H9 (cell line): ENCODE data around the gene MBTPS1. TPM values are rescaled to one million over a fixed set of nuclear protein-coding genes. Genes with fewer than 3 reads are reported as not detected.
A peak's percentile ranks its signal among the peaks of the same experiment; 100 is the strongest.

Experiments used
- DNase-seq: peaks from one replicate; pipeline ENCODE4 v3.0.0-alpha.2; 2017
- H2AFZ ChIP-seq: one replicate; pipeline ENCODE4 v1.6.1; 2013; ENCODE audit warnings: mild to moderate bottlenecking, low read length, control low read depth, moderate library complexity
- H2AK5ac ChIP-seq: 2 replicates; pipeline ENCODE4 v1.6.1; 2013; ENCODE audit warnings: low read length, control low read depth, mixed read lengths; ENCODE audit not compliant: insufficient read length
- H2BK120ac ChIP-seq: one replicate; pipeline ENCODE4 v1.6.1; 2013; ENCODE audit warnings: low read depth, mild to moderate bottlenecking, low read length, control low read depth, inconsistent platforms; ENCODE audit not compliant: poor library complexity, severe bottlenecking
- H2BK12ac ChIP-seq: 2 replicates; pipeline ENCODE4 v1.6.1; 2013; ENCODE audit warnings: low read length, control low read depth, mixed read lengths, low read depth; ENCODE audit not compliant: insufficient read length
- H2BK15ac ChIP-seq: 2 replicates; pipeline ENCODE4 v1.6.1; 2013; ENCODE audit warnings: low read depth, low read length, control low read depth
- H2BK20ac ChIP-seq: one replicate; pipeline ENCODE4 v1.6.1; 2013; ENCODE audit warnings: low read depth, mild to moderate bottlenecking, low read length, control low read depth, inconsistent platforms; ENCODE audit not compliant: poor library complexity, severe bottlenecking
- H2BK5ac ChIP-seq: 2 replicates; pipeline ENCODE4 v1.6.1; 2013; ENCODE audit warnings: low read length, control low read depth, mixed read lengths; ENCODE audit not compliant: insufficient read length
- H3K14ac ChIP-seq: 2 replicates; pipeline ENCODE4 v1.6.1; 2013; ENCODE audit warnings: low read length, control low read depth; ENCODE audit not compliant: insufficient read depth
- H3K18ac ChIP-seq: 2 replicates; pipeline ENCODE4 v1.6.1; 2013; ENCODE audit warnings: low read depth, mild to moderate bottlenecking, mixed read lengths, low read length, control low read depth; ENCODE audit not compliant: insufficient read length
- H3K23ac ChIP-seq: 2 replicates; pipeline ENCODE4 v1.6.1; 2013; ENCODE audit warnings: low read length, control low read depth, mixed read lengths, low read depth; ENCODE audit not compliant: insufficient read length
- H3K23me2 ChIP-seq: 2 replicates; pipeline ENCODE4 v1.6.1; 2013; ENCODE audit warnings: low read depth, mild to moderate bottlenecking, mixed read lengths, low read length, control low read depth; ENCODE audit not compliant: insufficient read length, poor library complexity, severe bottlenecking
- H3K27ac ChIP-seq: 2 replicates; pipeline ENCODE4 v1.5.1; 2013; ENCODE audit warnings: low read length, control low read depth, mixed read lengths, low read depth; ENCODE audit not compliant: insufficient read length
- H3K27me3 ChIP-seq: 2 replicates; pipeline ENCODE4 v1.6.1; 2013; ENCODE audit warnings: low read length, control low read depth, inconsistent platforms; ENCODE audit not compliant: insufficient read depth
- H3K4ac ChIP-seq: 2 replicates; pipeline ENCODE4 v1.6.1; 2013; ENCODE audit warnings: low read depth, mild to moderate bottlenecking, control low read depth, inconsistent platforms, low read length, moderate library complexity
- H3K4me1 ChIP-seq: 2 replicates; pipeline ENCODE4 v1.6.1; 2013; ENCODE audit warnings: low read length, control low read depth, inconsistent platforms; ENCODE audit not compliant: insufficient read depth
- H3K4me2 ChIP-seq: 2 replicates; pipeline ENCODE4 v1.6.1; 2013; ENCODE audit warnings: low read length, control low read depth, mixed read lengths; ENCODE audit not compliant: insufficient read length, insufficient read depth
- H3K56ac ChIP-seq: 2 replicates; pipeline ENCODE4 v1.6.1; 2013; ENCODE audit warnings: low read depth, mild to moderate bottlenecking, mixed read lengths, low read length, control low read depth; ENCODE audit not compliant: insufficient read length
- H3K79me1 ChIP-seq: 2 replicates; pipeline ENCODE4 v1.6.1; 2013; ENCODE audit warnings: low read depth, mild to moderate bottlenecking, moderate library complexity, low read length, control low read depth, inconsistent platforms; ENCODE audit not compliant: insufficient read depth, poor library complexity, severe bottlenecking
- H3K79me2 ChIP-seq: 2 replicates; pipeline ENCODE4 v1.6.1; 2013; ENCODE audit warnings: low read length, control low read depth, inconsistent platforms; ENCODE audit not compliant: insufficient read depth
- H3K9ac ChIP-seq: 2 replicates; pipeline ENCODE4 v1.6.1; 2013; ENCODE audit warnings: low read length, control low read depth, mixed read lengths; ENCODE audit not compliant: insufficient read length; ENCODE audit errors: extremely low read depth
- H3K9me3 ChIP-seq: one replicate; pipeline ENCODE4 v1.6.1; 2013; ENCODE audit warnings: low read depth, low read length, inconsistent platforms; ENCODE audit not compliant: control insufficient read depth
- H3T11ph ChIP-seq: one replicate; pipeline ENCODE4 v1.6.1; 2013; ENCODE audit warnings: mild to moderate bottlenecking, low read length, control low read depth, inconsistent platforms
- H4K20me1 ChIP-seq: one replicate; pipeline ENCODE4 v1.6.1; 2013; ENCODE audit not compliant: control insufficient read depth, insufficient read length, insufficient read depth
- H4K5ac ChIP-seq: 2 replicates; pipeline ENCODE4 v1.6.1; 2013; ENCODE audit warnings: low read depth, mild to moderate bottlenecking, mixed read lengths, low read length, control low read depth; ENCODE audit not compliant: insufficient read length
- H4K8ac ChIP-seq: replicated peaks from 2 replicates; pipeline ENCODE4 v1.6.1; 2013; ENCODE audit warnings: low read length, control low read depth, mixed read lengths, low read depth; ENCODE audit not compliant: insufficient read length
- H4K91ac ChIP-seq: 2 replicates; pipeline ENCODE4 v1.6.1; 2013; ENCODE audit warnings: low read depth, mild to moderate bottlenecking, moderate library complexity, mixed read lengths, low read length, control low read depth; ENCODE audit not compliant: insufficient read length
- H3K27ac Mint-ChIP-seq, 3 experiments: 2 replicates in 2 of 3; 3 replicates in 1 of 3; pipeline ENCODE4 v1.8.0; 2020 to 2021; ENCODE audit warnings: mixed read lengths in 3 of 3, mild to moderate bottlenecking in 1 of 3, moderate library complexity in 1 of 3
- H3K27me3 Mint-ChIP-seq: 2 replicates; pipeline ENCODE4 v1.8.0; 2021; ENCODE audit warnings: low read depth, mild to moderate bottlenecking, moderate library complexity, mixed read lengths
- H3K36me3 Mint-ChIP-seq, 3 experiments: 2 replicates in 2 of 3; 3 replicates in 1 of 3; pipeline ENCODE4 v1.8.0; 2020 to 2021; ENCODE audit warnings: low read depth in 3 of 3, mixed read lengths in 3 of 3; ENCODE audit not compliant: insufficient read depth in 1 of 3
- H3K4me1 Mint-ChIP-seq, 2 experiments: 2 replicates each; pipeline ENCODE4 v1.8.0; 2020; ENCODE audit warnings: mixed read lengths in 2 of 2
- H3K4me3 Mint-ChIP-seq, 2 experiments: 2 replicates in 1 of 2; 3 replicates in 1 of 2; pipeline ENCODE4 v1.8.0; 2020 to 2021; ENCODE audit warnings: mild to moderate bottlenecking in 2 of 2, mixed read lengths in 2 of 2, moderate library complexity in 1 of 2
- H3K9me3 Mint-ChIP-seq, 2 experiments: 2 replicates in 1 of 2; 3 replicates in 1 of 2; pipeline ENCODE4 v1.8.0; 2020; ENCODE audit warnings: mild to moderate bottlenecking in 2 of 2, mixed read lengths in 2 of 2, moderate library complexity in 1 of 2
- WGBS: extraction: QIAGEN DNeasy Blood & Tissue Kit; methylation state at CpG from one replicate; pipeline ENCODE4 v1.1.7; 2013; ENCODE audit warnings: missing lambda C conversion rate, low lambda C conversion rate, mixed read lengths; ENCODE audit not compliant: insufficient read length; ENCODE audit errors: extremely low coverage; 5-methylcytosine and 5-hydroxymethylcytosine counted together
- total RNA-seq: library from RNA; stranded (reverse); gene quantifications from 2 replicates; pipeline ENCODE4 v1.2.1, GENCODE V29; 2021
- TF ChIP-seq, protein P1 (sequence below): fragments of 200-600 bp; sonication (generic); conservative IDR thresholded peaks from 3 replicates; pipeline ENCODE4 v1.8.0; 2021; ENCODE audit warnings: antibody characterized with exemption, mild to moderate bottlenecking

The MBTPS1 gene
- total RNA-seq, 1 experiment from 2014 or later = 48.7 TPM

DNA sequence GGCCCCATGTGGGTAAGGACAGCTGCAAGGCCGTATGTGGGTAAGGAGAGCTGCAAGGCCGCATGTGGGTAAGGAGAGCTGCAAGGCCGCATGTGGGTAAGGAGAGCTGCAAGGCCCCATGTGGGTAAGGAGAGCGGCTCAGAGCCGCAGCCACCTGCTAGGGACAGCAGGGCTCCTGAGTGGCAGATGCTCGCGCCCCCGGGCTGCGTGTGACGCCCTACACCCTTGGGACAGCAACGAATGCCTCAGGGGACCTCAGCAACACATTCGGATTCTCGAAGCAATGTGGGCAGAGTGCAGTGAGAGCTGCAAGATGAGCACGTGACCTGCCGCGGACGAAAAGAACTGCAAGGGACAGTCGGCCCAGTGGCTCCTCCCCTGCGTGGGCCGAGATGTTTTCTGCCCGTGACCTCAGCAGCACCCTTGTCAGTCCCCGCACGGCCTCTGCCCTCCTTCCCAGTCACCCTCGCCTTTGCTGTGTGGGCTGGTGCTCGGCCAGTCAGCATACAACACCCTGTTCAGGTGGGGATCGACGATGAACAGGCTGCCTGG, 64.6 kb downstream of the MBTPS1 start:
- Histone ChIP-seq H3K4ac (no peak overlapping the region), H3K56ac (no peak overlapping the region), H3K4me2 (no peak overlapping the region), H2AFZ (no peak overlapping the region), H3K79me2 (no peaks in the 10 kb centered on the region), H3T11ph (no peak overlapping the region), H3K14ac (no peak overlapping the region), H3K79me1 (no peaks in the 10 kb centered on the region), H3K23me2 (no peaks in the 10 kb centered on the region), H4K20me1 (no peaks in the 10 kb centered on the region), H2BK12ac (no peak overlapping the region), H3K9ac (no peak overlapping the region), H3K9me3 (no peaks in the 10 kb centered on the region), H2AK5ac (no peak overlapping the region), H2BK15ac (no peak overlapping the region), H2BK120ac (no peak overlapping the region), H4K5ac (no peak overlapping the region), H3K27me3 (no peaks in the 10 kb centered on the region), H3K18ac (no peak overlapping the region), H2BK5ac (no peak overlapping the region), H3K23ac (no peak overlapping the region), H3K27ac (no peak overlapping the region), H4K91ac (no peak overlapping the region), H3K4me1 (no peaks in the 10 kb centered on the region), H4K8ac (no peak overlapping the region), H2BK20ac (no peak overlapping the region)
- TF ChIP-seq, protein P1, sequence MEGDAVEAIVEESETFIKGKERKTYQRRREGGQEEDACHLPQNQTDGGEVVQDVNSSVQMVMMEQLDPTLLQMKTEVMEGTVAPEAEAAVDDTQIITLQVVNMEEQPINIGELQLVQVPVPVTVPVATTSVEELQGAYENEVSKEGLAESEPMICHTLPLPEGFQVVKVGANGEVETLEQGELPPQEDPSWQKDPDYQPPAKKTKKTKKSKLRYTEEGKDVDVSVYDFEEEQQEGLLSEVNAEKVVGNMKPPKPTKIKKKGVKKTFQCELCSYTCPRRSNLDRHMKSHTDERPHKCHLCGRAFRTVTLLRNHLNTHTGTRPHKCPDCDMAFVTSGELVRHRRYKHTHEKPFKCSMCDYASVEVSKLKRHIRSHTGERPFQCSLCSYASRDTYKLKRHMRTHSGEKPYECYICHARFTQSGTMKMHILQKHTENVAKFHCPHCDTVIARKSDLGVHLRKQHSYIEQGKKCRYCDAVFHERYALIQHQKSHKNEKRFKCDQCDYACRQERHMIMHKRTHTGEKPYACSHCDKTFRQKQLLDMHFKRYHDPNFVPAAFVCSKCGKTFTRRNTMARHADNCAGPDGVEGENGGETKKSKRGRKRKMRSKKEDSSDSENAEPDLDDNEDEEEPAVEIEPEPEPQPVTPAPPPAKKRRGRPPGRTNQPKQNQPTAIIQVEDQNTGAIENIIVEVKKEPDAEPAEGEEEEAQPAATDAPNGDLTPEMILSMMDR = no peak
- peak; percentile 25 for DNase-seq
- H3K36me3 Mint-ChIP-seq = peaks cover 10 to 48% (median 36%) of the 10 kb centered on the region in 3 experiments; a peak in 5 of 7 replicates
- H3K4me3 Mint-ChIP-seq = no peak overlapping the region
- no CpG with 5 or more reads among the region's 27 CpGs for WGBS
- no peaks in the 10 kb centered on the region; the same call in 1 of the 2 replicates for H3K27me3 Mint-ChIP-seq
- peaks cover 6 to 10% of the 10 kb centered on the region in 2 experiments for H3K4me1 Mint-ChIP-seq
- H3K9me3 Mint-ChIP-seq = no peaks in the 10 kb centered on the region
- H3K27ac Mint-ChIP-seq = no peak overlapping the region
